ENCODE measurements around the gene TRIM8.
"Not testable (repeated sequence)": the region's sequence is repeated elsewhere in the genome, so short reads cannot be mapped to it uniquely, and the experiment has no call there.

DNA sequence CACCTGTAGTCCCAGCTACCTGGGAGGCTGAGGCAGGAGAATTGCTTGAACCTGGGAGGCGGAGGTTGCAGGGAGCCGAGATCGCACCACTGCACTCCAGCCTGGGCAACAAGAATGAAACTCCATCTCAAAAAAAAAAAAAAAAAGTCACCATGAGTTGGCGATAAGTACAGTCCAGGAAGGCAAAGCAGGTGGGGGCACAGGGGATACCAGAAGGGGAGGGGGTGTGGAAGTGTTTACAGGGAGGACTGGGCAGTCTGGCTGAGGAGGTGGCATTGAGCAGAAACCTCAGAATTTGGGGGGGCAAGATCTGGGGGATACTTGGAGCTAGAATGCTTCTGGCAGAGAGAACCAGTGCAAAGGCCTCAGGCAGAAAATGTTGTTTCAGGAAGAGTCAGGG, 23.1 kb downstream of the TRIM8 start:
- TF ChIP-seq POLR2AphosphoS5, POLR2A, EP300 (IDR thresholded peaks at IDR 0.05): not testable (repeated sequence)
- TF ChIP-seq, protein P1, sequence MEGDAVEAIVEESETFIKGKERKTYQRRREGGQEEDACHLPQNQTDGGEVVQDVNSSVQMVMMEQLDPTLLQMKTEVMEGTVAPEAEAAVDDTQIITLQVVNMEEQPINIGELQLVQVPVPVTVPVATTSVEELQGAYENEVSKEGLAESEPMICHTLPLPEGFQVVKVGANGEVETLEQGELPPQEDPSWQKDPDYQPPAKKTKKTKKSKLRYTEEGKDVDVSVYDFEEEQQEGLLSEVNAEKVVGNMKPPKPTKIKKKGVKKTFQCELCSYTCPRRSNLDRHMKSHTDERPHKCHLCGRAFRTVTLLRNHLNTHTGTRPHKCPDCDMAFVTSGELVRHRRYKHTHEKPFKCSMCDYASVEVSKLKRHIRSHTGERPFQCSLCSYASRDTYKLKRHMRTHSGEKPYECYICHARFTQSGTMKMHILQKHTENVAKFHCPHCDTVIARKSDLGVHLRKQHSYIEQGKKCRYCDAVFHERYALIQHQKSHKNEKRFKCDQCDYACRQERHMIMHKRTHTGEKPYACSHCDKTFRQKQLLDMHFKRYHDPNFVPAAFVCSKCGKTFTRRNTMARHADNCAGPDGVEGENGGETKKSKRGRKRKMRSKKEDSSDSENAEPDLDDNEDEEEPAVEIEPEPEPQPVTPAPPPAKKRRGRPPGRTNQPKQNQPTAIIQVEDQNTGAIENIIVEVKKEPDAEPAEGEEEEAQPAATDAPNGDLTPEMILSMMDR (IDR thresholded peaks at IDR 0.05) = not testable (repeated sequence)
